Embryonic facial prominence (tissue), 1 donor: ENCODE data around the gene ISG20L2.

Experiments
- DNase-seq: peaks from one replicate; pipeline ENCODE4 v3.0.0-alpha.2; 2016; ENCODE audit errors: extremely low spot score

Gene ISG20L2

DNA sequence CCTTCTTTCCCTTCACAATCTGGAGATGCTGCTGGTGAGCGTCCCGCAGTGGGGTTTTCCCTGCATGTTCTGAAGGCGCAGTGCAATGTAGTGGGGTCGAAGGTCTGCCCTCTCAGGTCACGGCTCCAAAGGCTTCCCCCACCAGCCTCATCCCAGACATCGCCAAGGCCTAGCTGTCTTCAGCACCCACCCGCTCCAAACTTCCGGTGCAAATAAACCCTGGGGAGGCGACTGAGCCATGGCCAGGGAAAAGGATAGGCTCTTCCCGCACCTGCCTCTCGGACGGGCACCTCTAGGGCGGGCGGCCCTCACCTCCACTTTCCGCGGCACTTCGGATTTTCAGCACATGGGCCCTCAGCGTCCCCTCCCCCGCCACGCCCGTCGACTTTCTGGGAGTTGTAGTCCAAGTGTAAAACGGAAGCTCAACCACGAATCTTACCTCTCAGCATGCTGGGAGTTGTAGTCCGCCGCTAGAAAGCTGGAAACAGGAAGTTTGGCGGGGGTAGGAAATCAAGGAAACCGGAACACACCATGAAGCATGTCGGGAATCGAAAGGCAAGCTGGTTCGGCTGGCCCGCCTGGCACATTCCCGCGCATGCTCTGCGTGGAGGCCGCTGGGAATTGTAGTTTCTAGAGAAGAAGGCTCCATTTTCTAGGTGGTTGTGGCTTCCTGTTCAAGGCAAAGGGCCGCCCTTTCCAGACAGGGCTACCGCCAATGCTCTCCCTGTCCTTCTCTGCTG, 12.3 kb upstream of the ISG20L2 start, which contains the start of gene MRPL24:
TSS of gene MRPL24 (minus strand) at position 348 of the 740 bp plus-strand sequence. CDS start 2,384 bp downstream, outside the sequence.
- DNase-seq, result peak; percentile 99

DNA sequence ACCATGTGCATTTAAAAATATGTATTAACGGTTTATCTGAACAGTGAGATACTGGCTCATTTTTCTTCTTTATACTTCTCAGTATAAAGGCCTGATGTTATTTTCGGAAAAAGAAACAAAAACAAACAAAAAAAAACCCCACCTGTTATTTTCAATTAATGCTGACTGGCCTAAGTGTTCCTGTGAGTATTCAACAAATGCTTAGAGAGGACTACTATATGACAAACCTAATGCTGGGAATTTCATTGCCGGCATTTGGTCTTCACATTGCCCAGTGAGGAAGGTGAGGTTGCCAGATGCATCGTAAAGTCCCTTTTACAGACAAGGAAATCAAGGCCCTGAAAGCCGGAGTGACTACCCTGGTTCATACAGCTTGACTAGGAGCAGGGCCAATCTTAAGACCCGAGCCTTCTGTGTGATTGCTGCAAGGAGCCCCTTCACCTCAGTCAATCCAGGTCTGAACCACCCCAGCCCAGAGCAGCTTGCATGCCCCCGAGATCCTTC, 11.7 kb upstream of the ISG20L2 start:
- DNase-seq, result no peak

DNA sequence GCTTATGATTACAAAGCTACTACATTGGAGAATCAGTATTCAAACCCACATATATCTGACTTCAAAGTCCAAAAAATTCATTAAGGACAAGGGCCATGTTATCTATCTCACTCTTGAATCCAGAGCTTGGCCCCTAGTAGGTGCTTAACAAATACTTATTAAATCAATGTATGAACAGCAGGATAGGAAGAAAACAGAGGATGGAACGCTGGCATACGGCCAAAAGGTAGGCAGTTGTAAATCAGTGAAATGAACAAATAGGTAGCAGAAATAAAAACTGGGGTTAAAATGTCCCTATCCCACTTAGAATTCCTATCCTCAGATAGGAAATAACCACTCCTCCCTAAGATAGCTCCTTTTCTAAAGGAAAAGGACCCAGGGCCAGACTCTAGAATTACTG, 10.3 kb upstream of the ISG20L2 start:
- no peak for DNase-seq

DNA sequence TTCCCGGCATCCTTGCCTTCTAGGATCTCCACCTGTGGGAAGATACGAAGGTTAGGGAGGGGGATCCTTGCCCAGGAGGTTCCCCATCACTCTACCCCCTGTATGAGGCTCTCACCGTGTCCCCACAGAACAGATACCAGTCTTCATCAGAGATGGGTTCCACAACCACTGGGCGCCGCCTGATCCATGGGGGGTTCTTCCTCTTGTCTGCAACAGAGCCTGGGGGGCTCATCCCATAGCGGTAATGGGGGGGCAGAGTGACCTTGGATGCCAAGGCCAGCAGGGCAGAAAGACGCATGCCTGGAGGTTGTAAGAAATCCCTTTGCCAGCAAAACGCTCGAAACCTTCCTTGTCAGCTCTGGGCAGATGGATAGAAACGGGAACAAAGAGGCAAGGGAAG, 9.8 kb upstream of the ISG20L2 start:
- DNase-seq, result no peak

DNA sequence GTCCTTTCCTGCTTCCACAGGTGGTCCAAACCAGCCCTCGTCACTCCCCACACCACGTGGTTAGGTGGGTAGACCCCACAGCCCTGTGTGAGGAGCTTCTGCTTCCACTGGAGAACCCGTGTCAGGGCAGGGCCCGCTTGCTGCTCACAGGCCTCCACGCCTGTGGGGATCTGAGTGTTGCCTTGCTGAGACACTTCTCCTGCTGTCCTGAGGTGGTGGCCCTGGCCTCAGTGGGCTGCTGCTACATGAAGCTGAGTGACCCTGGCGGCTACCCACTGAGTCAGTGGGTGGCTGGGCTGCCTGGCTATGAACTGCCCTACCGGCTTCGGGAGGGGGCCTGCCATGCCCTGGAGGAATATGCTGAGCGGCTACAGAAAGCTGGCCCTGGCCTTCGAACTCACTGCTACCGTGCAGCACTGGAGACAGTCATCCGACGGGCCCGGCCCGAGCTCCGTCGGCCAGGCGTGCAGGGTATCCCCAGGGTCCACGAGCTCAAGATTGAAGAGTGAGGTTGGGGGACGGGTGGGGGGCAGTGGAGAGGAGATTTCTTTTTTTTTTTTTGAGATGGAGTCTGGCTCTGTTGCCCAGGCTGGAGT, 5.5 kb upstream of the ISG20L2 start:
- no peak for DNase-seq

DNA sequence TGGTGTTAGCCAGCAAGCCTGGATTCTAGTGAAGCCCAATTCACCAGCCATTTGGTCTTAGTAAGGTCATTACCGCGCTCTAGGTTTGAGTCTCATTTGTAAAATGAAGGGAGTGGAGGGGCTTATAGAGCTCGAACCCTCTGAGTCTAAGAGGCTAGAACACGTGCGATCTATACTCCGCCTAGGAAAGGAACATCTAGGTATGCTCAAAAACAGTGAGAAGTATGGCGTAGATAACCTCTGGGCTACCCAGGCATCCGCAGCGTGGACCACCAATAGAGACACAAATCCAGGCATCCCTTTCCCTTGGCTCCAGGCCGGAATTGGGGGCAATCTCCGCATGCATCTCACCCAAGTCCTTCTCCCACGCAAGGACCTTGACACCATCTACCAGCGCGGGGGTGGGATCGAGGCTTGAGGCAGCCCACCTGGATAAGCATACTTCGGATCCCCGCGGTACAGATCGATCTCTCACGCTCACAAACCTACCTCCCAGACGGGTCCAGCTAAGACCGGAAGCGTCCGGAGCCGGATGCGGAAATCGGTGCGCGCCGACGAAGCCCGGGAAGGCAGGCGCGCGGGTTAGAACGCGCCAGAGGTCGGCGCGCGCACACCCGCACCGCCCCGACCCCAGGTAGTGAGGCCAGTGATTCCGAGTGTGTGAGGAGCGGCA, 504 bp downstream of the ISG20L2 start, which contains the start of gene METTL25B:
TSS of gene METTL25B (plus strand) at position 544 of the 673 bp plus-strand sequence. CDS start 636 bp downstream, outside the sequence.
- no peak for DNase-seq

DNA sequence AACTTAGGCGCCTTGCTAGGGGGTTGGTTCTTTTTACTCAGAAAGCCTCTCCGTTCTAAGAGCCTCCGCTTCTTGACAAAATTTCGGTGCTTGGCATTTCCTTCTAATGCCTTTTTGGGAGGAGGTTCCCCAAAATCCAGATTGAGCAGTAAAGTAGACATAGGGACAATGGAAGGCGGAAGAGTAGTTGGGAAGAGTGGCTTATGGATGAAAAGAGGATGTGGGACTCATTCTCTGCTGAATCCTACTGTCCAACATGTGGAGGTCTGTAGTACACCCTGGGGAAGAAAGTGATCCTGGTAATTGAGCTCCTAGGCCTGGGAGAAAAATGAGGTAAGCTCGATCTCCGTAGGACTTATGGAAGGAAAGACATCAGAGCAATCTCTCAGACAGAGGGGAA, 1.1 kb downstream of the ISG20L2 start:
- no peak for DNase-seq

DNA sequence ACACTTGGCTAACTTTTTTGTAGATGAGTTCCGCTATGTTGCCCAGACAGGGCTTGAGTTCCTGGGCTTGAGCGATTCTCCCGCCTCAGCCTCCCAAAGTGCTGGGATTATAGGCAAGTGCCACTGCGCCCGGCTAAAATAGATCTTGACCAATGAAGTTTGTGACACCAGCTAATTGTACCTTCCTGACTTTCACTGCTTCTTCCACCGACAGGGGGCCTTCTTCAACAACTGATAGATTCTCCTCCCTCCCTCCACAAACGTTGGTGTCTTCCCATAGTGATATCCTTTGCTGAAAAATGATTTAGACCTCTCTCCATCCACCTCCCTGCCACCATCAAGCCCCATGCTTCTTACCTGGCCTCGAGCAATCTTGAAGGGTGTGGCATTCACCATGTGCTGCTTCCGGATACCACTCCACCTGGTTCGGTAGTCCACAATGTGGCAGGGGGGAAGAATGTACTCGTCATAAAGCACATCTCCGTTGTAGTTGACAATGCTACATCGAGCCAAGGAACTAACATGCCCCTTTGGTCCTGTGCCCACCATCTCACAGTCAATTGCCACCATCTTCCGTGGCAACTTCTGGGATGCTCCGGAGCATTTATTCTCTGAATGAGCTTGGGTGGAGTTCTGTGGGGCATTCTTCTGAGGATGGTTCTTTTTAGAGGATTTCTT, 1.9 kb downstream of the ISG20L2 start:
- no peak for DNase-seq

DNA sequence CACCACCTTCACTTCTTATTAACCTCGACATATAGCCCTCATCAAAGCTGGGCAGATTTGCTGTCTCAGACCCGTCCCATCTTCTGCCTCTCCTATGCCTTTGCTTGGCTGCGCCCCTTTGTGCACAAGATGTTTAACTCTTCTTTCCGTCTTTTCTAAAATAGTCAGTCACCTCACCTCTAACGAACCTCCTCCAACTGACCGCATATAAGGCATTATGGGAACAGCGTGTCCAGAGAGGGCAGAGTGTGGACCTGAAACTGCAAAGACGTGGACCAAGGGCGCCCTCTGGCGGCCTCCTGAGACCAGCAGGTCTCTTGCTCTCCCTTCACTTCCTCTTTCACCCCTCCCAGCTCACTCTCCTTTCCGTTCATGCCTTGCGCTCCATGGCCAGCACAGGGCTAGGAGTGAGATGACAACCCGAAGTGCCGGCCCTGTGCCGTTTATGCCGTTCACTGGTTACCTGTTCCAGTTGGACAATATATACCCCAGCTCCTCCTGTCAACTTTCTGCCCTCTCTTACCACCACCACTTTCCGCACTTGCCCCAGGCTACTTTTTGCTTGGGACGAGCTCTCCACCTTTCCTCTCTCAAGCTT, 2.8 kb downstream of the ISG20L2 start:
- peak; percentile 70 for DNase-seq

DNA sequence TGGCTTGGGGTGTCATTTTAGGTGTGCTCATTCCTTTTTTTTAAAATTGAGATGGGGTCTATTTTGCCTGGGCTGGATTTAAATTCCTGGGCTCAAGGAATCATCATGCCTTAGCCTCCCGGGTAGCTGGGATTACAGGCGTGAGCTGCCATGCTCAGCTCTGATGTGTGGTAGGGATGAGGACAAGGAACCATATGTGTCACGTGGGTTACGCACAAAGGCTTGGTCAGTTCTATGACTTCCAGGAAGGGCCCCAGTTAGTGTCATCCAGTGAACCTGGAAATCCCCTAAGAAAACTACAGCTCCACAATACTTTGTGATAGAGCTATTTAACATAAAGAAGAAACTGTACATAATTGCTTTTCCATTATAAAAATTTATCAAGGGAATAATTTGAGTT, 7.0 kb downstream of the ISG20L2 start:
- no peak for DNase-seq

DNA sequence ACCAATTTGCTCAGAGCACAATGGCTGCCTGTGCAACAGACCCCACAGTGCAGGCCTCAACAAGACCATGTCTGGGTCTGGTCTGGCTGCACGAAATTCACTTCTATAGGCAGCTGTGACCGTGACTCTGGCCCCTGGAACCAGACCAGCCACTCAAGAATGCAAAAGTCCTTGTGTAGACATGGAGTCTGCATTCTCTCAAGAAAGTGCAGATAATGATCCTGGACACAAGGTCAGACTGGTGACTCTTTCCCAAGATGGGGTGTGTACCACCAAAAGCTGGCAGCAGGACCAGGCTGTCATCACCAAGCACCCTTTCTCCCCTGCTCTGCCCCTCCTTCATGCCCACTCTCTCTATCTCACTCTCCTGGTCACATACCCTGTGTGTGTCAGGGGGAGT, 7.4 kb downstream of the ISG20L2 start:
- no peak for DNase-seq

DNA sequence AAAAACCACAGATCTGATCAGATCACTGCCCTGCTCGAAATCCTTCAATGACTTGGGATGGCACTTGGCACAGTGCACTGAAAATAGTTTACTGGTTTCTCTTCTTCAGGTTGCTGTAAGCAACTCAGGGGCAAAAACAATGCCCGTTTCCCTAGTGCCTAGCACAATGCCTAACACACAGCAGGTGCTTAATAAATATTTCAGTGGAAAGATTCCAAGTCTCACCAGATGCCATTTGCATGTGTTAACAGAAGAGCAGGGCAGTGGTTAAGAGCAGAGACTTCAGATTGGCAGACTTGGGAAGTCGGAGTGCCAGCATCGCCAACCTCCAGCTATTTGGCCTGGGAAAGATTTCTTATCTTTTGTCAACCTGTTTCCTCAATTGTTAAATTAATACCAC, 11.2 kb downstream of the ISG20L2 start:
- DNase-seq, result no peak

DNA sequence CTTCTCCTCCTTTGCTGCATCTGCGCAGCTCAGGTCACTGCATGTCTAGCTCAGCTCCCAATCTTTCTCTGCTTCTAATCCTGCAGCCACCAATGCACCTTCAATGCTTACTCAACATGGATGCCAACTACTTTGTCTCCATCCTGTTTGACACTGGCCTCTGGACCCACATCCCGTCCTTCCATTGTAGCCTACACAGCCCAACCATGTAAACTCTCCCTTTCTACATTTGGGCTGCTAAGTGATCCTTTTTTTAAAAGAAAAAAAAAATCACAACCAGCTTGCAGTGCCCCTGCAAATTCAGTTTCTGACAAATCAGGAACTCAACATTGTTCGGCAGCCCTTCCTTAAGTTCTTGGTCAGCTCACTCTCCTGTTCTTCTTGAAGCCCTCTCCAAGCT, 13.7 kb downstream of the ISG20L2 start:
- DNase-seq, result no peak

DNA sequence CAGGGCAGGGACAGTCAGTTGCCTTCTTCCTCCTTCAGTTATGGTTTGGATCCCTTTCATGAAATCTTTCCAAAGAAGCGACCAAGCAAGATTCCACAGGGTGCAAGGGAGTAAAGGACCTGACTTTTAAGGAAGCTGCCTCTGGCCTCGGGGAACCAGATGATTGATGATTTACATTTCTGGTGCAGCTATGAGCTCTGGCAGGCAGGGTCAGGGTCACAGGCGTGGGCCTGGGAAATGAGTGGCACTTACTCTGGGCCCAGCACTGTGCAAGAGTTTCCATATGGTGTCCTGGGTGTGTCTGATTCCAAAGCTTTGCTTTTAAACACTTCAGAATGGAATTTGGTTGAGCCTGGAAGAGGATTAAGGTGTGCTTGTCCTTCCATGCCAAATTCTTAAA, 15.9 kb downstream of the ISG20L2 start:
- DNase-seq, result no peak

DNA sequence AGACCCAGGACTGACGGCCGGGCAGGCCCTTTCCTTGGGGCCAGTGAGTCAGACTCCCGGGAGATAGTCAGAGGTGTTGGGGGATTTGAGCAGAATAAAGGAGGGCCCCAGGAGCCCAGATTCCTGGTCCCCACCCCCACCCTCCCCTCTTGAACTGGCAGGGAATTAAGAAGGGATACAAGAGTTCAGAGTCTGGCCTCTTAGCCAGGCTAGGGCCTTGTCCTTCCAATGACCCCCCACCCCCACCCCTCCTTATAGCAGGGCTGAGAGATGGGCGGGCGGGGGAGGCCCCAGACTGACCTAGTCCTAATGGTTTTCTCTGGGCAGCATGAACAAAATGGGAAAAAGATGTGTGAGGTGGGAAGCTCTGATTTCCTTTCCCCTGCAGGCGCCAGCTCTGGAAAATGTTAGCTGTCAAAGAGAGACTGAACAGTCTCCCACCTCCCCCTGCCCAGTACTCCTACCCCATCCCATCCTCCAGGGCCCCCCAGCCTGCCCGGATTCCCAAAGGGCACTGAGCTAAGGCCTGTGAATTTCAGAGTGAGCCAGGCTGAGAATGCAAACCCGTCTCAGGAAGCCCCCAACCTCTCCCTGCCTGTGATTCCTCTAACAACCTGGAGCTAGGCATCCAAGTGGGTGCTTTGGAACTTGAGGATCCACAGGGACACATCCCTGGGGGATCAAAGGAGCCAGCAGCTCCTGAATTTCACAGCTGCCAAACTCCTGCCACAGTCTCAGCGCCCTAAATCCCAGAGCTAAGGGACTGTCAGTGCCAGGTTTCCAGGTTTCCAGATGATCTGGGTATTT, 17.4 kb downstream of the ISG20L2 start:
- no peak for DNase-seq

DNA sequence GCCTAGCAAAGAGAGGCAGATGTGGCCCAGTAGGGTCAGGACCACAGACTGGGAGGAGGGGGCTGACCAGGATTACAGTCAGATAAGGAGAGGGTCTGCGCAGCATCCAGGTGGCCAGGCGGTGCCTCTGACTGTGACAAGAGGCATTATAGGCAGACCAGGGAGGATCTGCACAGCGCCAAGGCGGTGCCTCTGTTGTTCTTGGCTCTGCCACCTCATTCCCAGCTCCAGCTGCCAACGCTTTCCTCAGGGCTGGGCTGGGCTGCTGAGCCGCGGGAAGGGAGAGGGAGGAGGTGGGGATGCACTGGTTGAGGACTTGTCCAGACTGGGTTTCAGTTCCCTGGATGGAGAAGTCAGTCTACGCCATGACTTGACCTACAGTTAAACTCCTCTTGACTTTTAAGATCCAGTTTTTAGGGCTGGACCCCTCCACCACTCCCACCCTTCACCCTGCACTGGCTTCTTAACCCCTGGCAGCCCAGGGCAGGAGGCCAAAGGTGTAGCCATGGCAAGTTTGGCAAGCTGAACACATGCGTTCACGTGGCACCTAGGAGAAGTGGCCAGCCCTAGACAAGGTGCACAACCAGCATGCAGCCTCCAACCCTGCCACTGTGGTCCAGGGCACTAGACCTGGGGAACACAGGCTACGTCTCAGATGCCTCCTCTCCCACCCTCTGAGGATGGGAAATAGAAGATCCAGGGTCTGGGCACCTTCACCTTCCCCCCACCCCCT, 18.6 kb downstream of the ISG20L2 start:
- DNase-seq, result no peak

DNA sequence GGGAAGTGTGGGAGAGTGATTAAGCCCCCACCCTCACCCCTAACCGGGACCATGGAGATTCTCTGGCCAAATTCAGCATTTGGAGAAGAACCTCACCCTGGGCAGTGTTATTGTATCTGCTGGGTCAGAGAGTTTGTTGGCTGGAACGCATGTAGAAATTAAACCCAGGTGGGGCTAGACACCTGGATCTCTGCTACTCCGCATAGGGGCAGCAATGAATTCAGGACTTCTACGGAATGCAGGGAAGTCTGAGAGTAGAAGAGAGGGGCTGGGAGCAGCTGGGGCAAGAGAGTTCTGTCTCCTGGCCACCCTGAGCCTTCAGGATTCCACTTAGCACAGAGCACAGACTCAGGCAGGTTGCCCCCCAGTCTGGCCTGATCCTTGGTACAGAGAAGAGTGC, 19.5 kb downstream of the ISG20L2 start:
- DNase-seq, result no peak

DNA sequence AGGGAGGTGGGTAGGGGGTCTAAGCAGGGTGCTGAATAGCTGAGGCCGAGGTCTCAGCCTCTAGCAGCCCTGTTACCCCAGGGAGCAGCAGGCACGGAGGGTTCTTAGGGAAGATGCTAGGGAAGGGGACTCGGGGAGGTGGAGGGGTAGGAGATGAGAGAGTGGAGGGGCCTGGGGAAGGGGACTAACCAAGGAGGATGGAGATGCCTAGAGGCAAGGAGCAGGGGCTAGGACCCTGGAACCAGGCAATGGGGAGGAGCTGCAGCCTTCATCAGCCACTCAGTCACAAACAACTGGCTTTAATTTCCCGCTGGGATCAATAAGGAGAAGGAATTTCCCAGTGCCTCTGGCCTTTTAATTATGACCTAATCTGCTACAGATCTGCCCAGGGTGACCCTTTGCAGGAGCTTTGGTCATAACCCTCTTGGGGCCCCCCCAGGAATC, 20.3 kb downstream of the ISG20L2 start:
- no peak for DNase-seq

DNA sequence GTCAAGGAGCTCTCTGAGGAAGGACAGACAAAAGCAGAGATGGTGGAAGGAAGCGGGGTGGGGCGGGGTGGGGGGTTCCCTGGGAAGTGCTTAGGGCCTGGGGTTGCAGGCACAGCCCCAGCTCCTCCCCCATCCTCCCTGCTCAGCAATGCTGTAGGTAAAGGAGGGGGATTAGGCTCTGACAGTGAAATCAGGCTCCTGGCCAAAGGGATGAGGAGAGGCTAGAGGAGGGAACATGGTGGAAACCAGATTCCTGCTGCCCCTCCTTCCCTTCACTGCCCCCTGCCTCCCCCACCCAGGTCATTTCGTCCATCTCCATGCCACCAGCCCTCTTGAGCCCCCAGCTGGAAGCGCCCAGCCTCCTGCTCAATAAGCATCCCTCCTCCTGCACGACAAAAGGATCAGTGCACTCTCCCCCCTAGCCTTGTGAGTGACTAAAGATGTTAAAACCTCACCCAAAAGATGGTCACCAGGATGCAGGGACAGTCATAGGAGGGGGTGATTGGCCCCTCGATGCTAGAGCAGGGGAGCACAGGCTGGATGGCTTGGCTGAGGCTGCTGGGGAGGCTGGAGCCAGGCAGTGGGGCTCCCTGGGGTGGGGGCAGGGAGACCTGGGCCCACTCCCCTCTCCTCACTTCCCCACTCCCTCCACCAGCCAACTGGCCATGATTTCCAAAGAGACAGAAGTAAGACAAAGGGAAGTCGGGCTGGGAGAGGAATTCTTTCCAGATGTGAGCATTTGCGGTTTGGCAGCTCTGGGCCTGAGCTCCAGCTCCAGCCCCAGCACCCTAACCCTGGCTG, 20.9 kb downstream of the ISG20L2 start:
- no peak for DNase-seq
